ENCODE measurements around the gene AK5. TPM values are rescaled to one million over a fixed set of nuclear protein-coding genes. Genes with fewer than 3 reads are reported as not detected.

The AK5 gene
- total and polyA plus RNA-seq, 2 of the 13 experiments (the other 11 are each of a cell fraction or from before 2014, with no cell fraction given), result not detected

GRCh38 chr1:77428068-77428467 is 146.2 kb downstream of the AK5 start:
- in situ Hi-C loops (cut with HindIII; ENCODE audit: extremely low pct_ligation_motif_present, low pct_unique_long_range_greater_than_20kb) (no loop called here), intact Hi-C loops (cut with micrococcal nuclease; ENCODE audit: unreplicated experiment) (no loop called here)
- no peaks in the 10 kb centered on the region for H3K79me2 ChIP-seq (ENCODE audit: insufficient read depth, low read length)
- H3K27me3 ChIP-seq (ENCODE audit: control insufficient read depth in 1 of 2, insufficient read depth in 2 of 2, low read length in 2 of 2), result no peaks in the 10 kb centered on the region
- no peak overlapping the region for H3K9ac ChIP-seq (ENCODE audit: insufficient read depth, low read depth, low read length)
- no peaks in the 10 kb centered on the region for H3K36me3 ChIP-seq (replicated peaks in 1 of 2; ENCODE audit: control insufficient read depth in 1 of 2, insufficient read depth in 2 of 2, low read length in 2 of 2)
- 0% methylated on average over 1 of the region's 1 CpG for WGBS (ENCODE audit: low lambda C conversion rate)
- no peak overlapping the region for H2AFZ ChIP-seq (ENCODE audit: low read length)
- H3K4me3 ChIP-seq (replicated peaks in 1 of 3; ENCODE audit: insufficient read depth in 1 of 3, low read depth in 2 of 3, low read length in 3 of 3), result no peak overlapping the region
- POLR2A ChIA-PET, result no interaction called here
- no peaks in the 10 kb centered on the region for H4K20me1 ChIP-seq (ENCODE audit: insufficient read depth, low read length)
- CTCF ChIA-PET (ENCODE audit: low intra/inter-chr PET ratio, low total read pairs), result no interaction called here
- H3K9me3 ChIP-seq (ENCODE audit: low read length), result peaks cover 10% of the 10 kb centered on the region
- no peaks in the 10 kb centered on the region for H3K4me1 ChIP-seq (ENCODE audit: insufficient read depth, low read length)
- no TSS peak for BruUV-seq (replicated peaks)
- DNase-seq (ENCODE audit: low spot score) (no peak), FAIRE-seq (no peak), ATAC-seq (no peak)
- no peak overlapping the region for H3K4me2 ChIP-seq (ENCODE audit: low read depth, low read length)
- no peak overlapping the region for H3K27ac ChIP-seq (ENCODE audit: extremely low read length, insufficient read depth, low read length)
- no peak for TF ChIP-seq GATA4 (IDR thresholded peaks at IDR 0.05; ENCODE audit: borderline replicate concordance, low read depth)
- no peak for TF ChIP-seq SALL2 (CRISPR knock-in tag; IDR thresholded peaks at IDR 0.05)
- TF ChIP-seq ZNF18 (CRISPR knock-in tag; IDR thresholded peaks at IDR 0.05; ENCODE audit: insufficient replicate concordance), result no peak
- TF ChIP-seq ZBTB7B (CRISPR knock-in tag; IDR thresholded peaks at IDR 0.05), result no peak
- TF ChIP-seq, protein P1, sequence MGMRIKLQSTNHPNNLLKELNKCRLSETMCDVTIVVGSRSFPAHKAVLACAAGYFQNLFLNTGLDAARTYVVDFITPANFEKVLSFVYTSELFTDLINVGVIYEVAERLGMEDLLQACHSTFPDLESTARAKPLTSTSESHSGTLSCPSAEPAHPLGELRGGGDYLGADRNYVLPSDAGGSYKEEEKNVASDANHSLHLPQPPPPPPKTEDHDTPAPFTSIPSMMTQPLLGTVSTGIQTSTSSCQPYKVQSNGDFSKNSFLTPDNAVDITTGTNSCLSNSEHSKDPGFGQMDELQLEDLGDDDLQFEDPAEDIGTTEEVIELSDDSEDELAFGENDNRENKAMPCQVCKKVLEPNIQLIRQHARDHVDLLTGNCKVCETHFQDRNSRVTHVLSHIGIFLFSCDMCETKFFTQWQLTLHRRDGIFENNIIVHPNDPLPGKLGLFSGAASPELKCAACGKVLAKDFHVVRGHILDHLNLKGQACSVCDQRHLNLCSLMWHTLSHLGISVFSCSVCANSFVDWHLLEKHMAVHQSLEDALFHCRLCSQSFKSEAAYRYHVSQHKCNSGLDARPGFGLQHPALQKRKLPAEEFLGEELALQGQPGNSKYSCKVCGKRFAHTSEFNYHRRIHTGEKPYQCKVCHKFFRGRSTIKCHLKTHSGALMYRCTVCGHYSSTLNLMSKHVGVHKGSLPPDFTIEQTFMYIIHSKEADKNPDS (CRISPR knock-in tag; IDR thresholded peaks at IDR 0.05), result no peak
- no peak for TF ChIP-seq MED1 (CRISPR knock-in tag; IDR thresholded peaks at IDR 0.05)
- TF ChIP-seq, protein P2, sequence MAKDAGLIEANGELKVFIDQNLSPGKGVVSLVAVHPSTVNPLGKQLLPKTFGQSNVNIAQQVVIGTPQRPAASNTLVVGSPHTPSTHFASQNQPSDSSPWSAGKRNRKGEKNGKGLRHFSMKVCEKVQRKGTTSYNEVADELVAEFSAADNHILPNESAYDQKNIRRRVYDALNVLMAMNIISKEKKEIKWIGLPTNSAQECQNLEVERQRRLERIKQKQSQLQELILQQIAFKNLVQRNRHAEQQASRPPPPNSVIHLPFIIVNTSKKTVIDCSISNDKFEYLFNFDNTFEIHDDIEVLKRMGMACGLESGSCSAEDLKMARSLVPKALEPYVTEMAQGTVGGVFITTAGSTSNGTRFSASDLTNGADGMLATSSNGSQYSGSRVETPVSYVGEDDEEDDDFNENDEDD (CRISPR knock-in tag; IDR thresholded peaks at IDR 0.05; ENCODE audit: borderline replicate concordance), result no peak
- TF ChIP-seq, protein P3, sequence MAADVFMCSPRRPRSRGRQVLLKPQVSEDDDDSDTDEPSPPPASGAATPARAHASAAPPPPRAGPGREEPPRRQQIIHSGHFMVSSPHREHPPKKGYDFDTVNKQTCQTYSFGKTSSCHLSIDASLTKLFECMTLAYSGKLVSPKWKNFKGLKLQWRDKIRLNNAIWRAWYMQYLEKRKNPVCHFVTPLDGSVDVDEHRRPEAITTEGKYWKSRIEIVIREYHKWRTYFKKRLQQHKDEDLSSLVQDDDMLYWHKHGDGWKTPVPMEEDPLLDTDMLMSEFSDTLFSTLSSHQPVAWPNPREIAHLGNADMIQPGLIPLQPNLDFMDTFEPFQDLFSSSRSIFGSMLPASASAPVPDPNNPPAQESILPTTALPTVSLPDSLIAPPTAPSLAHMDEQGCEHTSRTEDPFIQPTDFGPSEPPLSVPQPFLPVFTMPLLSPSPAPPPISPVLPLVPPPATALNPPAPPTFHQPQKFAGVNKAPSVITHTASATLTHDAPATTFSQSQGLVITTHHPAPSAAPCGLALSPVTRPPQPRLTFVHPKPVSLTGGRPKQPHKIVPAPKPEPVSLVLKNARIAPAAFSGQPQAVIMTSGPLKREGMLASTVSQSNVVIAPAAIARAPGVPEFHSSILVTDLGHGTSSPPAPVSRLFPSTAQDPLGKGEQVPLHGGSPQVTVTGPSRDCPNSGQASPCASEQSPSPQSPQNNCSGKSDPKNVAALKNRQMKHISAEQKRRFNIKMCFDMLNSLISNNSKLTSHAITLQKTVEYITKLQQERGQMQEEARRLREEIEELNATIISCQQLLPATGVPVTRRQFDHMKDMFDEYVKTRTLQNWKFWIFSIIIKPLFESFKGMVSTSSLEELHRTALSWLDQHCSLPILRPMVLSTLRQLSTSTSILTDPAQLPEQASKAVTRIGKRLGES (CRISPR knock-in tag; IDR thresholded peaks at IDR 0.05; ENCODE audit: borderline replicate concordance), result no peak
- TF ChIP-seq, protein P4, sequence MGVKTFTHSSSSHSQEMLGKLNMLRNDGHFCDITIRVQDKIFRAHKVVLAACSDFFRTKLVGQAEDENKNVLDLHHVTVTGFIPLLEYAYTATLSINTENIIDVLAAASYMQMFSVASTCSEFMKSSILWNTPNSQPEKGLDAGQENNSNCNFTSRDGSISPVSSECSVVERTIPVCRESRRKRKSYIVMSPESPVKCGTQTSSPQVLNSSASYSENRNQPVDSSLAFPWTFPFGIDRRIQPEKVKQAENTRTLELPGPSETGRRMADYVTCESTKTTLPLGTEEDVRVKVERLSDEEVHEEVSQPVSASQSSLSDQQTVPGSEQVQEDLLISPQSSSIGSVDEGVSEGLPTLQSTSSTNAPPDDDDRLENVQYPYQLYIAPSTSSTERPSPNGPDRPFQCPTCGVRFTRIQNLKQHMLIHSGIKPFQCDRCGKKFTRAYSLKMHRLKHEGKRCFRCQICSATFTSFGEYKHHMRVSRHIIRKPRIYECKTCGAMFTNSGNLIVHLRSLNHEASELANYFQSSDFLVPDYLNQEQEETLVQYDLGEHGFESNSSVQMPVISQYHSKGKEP (CRISPR knock-in tag; IDR thresholded peaks at IDR 0.05), result no peak
- no peak for TF ChIP-seq GABPB1 (CRISPR knock-in tag; IDR thresholded peaks at IDR 0.05)
- no peak for TF ChIP-seq HOXD1 (CRISPR knock-in tag; IDR thresholded peaks at IDR 0.05)
- no peak for TF ChIP-seq NRL (CRISPR knock-in tag; IDR thresholded peaks at IDR 0.05; ENCODE audit: borderline replicate concordance)
- no peak for TF ChIP-seq SETDB1 (CRISPR knock-in tag; IDR thresholded peaks at IDR 0.05; ENCODE audit: borderline replicate concordance)
